Peyer's patch (tissue), 4 donors: ENCODE results near the gene TYW1. TPM values are rescaled to one million over a fixed set of nuclear protein-coding genes. Genes with fewer than 3 reads are reported as not detected.
"Not testable (repeated sequence)": the region's sequence is repeated elsewhere in the genome, so short reads cannot be mapped to it uniquely, and the experiment has no call there.

Experiments used
- DNase-seq, 3 donors: peaks; one replicate each; pipeline ENCODE4 v3.0.0-alpha.2; 2017 to 2019
- H3K27ac ChIP-seq, 4 donors: fragments of 200-600 bp; sonication (generic); one replicate each; pipeline ENCODE4 v1.5.1; 2016 to 2019
- H3K27me3 ChIP-seq, 2 donors: fragments of 200-600 bp; sonication (generic); one replicate each; pipeline ENCODE4 v1.5.1; 2019
- H3K36me3 ChIP-seq, 3 donors: fragments of 200-600 bp; sonication (generic); one replicate each; pipeline ENCODE4 v1.5.1; 2016 to 2019
- H3K4me1 ChIP-seq, 4 donors: fragments of 200-600 bp; sonication (generic); one replicate each; pipeline ENCODE4 v1.5.1; 2016 to 2019
- H3K4me3 ChIP-seq, 4 donors: fragments of 200-600 bp; sonication (generic); 1 replicate in 3 of 4; 2 replicates in 1 of 4; pipeline ENCODE4 v1.5.1; 2016 to 2019; ENCODE audit warnings: mild to moderate bottlenecking in 1 of 4
- H3K9me3 ChIP-seq, 4 donors: fragments of 200-600 bp; sonication (generic); one replicate each; pipeline ENCODE4 v1.5.1; 2016 to 2019; ENCODE audit warnings: mild to moderate bottlenecking in 1 of 4
- total RNA-seq, 4 donors: library from RNA; depleted of rRNA; stranded (reverse); fragments of >200 nt; gene quantifications; one replicate each; pipeline ENCODE4 v1.1.0, GENCODE V29; 2016

Gene TYW1
- total RNA-seq, 4 donors from 2014 or later: 15.1 to 69.3 (median 27.0) TPM

DNA sequence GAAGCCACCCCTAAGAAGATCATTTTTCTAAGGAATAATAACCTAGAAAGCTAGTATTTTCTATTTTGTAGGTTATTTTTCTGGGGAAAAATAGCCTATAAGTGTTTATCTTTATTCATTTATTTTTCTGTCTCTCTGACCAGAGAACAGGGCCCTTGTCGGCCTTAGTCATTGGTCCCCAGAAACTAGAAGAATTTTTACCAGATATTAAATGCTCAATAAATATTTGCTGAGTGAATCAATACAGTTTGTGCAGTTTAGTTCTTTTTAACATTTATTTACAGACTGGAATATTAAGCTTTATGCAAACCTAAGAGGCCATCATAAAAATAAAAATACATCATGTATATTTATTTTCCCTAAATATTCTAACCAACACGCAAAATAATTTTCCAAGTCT, 144.4 kb downstream of the TYW1 start:
- H3K27ac ChIP-seq, H3K4me3 ChIP-seq, H3K4me1 ChIP-seq, H3K36me3 ChIP-seq, DNase-seq, H3K9me3 ChIP-seq, H3K27me3 ChIP-seq: not testable (repeated sequence)

DNA sequence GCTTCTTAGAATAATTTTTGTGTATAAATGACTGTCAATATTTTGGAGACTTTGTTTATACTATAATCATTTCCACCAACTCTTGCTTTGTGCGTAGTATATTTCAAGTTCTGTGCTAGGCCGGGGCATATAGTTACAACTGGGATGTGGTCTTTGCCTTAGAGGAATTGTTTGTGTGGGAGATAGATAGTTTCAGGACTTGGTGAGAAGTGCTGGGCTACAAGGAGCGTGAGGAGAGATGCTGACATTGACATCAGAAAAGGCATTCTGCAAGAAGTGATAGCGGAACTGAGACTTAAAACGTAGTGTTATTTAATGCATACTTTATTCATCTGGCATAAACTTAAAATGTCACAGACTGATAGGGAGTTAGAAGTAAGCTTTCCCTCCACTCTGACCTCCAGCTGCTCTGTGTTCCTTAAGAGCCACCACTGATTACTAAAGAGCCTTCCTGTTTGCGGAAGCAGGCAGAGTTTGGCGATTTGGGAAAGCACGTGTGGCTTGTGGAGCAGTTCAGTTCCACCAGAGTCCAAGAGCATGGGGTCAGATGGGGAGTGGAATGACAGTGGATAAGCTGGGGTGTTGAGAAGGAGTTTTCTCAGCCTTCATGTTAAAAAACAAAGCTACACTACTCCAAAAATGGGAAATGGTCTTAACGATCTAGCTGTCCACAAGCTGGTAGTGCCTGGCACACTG, 146.6 kb downstream of the TYW1 start:
- not testable (repeated sequence) for H3K4me1 ChIP-seq, DNase-seq, H3K36me3 ChIP-seq, H3K9me3 ChIP-seq, H3K4me3 ChIP-seq, H3K27me3 ChIP-seq
- H3K27ac ChIP-seq: peak overlapping the region in 1 of 4 donors; percentile 47

DNA sequence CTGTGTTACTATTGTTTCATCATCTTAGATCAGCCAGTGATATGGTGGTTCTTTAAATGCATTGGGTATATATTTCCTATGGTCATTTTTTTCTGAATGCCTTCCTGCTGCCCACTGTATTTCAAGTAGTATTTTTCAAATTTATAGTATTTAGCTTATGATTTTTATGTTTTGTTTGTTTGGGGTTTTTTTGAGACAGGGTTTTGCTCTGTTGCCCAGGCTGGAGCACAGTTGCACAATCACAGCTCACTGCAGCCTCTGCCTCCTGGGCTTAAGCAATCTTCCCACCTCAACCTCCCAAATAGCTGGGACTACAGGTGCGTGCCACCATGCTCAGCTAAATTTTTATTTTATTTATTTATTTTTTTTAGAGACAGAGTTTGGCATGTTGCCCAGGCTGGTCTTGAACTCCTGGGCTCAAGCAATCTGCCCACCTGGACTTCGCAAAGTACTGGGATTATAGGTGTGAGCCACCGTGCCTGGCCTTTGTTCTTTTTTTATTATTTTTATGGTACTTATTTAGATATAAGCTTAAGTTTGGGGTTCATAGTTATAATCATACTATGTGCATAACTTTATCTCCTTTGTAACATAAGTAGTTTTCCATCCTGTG, 149.1 kb downstream of the TYW1 start:
- not testable (repeated sequence) for H3K9me3 ChIP-seq, H3K4me1 ChIP-seq, H3K36me3 ChIP-seq, DNase-seq, H3K4me3 ChIP-seq, H3K27me3 ChIP-seq, H3K27ac ChIP-seq

DNA sequence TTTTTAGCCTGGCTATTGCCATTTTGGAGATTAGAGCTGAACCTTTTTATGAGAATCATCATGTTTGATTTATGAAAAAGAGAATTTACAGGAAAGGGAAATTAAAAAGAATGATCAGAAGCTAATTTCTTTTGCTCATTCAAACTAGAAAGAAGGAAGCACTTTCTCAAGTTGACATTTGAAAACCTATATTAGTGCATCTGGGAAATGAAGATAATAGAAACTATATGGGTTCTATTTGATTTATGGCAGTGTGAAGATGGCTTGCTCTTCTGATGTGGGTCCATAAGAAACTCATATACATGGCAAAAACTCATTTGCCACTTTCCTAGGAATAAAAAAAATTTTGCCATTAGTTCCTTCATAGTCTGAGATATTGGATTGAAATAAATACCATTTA, 152.5 kb downstream of the TYW1 start:
- DNase-seq, H3K36me3 ChIP-seq, H3K4me1 ChIP-seq, H3K9me3 ChIP-seq, H3K27ac ChIP-seq, H3K27me3 ChIP-seq, H3K4me3 ChIP-seq: not testable (repeated sequence)

DNA sequence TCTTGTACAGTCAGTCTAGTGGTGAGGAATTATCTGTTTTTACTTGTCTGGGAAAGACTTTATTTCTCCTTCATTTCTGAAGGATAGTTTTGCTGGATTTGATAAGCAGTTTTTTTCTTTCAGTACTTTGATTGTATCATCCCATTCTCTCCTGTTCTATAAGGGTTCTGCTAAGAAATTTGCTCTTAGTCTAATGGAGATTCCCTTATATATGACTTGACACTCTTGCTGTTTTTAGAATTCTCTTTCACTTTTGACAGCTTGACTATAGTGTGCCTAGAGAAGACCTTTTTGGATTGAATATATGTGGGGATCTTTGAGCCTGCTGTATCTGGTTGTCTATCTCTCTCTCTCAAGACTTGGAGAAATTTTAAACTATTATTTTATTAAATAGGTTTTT, 157.7 kb downstream of the TYW1 start:
- not testable (repeated sequence) for H3K27ac ChIP-seq, H3K4me1 ChIP-seq, H3K27me3 ChIP-seq, DNase-seq, H3K9me3 ChIP-seq, H3K4me3 ChIP-seq, H3K36me3 ChIP-seq

DNA sequence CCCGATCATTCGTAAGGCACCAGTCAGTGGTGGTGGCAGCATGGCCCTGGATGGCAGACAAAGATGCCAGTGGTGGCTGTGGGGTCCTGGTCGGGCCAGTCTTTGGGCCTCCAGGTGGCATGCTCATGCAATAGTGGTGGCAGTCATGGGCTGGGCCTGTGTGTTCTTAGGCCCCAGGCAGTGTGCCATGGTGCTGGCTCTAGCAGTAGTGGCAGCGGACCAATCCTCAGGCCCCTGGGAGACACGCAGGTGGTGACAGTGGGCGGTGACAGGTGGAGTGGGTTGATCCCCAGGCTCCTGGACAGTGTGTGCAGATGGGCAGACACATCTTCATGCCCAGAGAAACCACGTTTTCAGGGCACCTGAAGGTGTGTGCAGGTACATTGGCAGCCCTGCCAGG, 159.4 kb downstream of the TYW1 start:
- H3K4me1 ChIP-seq, H3K36me3 ChIP-seq, H3K4me3 ChIP-seq, DNase-seq, H3K27me3 ChIP-seq, H3K27ac ChIP-seq, H3K9me3 ChIP-seq: not testable (repeated sequence)

DNA sequence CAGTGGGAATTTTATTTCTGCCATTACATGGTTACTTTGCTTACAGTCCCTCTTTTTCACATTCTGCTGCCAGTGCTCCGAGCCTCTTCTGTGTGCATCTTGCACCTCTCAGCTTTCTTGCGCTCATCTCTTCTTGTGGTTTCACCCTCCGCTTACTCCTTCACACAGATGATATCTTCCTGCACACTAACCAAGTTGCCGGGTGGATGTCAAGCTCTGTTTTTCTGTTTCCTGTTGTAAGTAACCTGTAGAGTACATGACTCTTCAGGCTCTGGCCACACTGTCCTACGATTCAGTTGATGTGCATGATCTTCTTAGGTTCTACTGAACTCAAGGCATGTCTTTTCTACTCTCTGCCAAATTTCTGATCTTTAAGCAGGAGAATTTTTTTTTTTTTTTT, 166.7 kb downstream of the TYW1 start:
- not testable (repeated sequence) for H3K36me3 ChIP-seq, H3K4me3 ChIP-seq, H3K4me1 ChIP-seq, H3K27ac ChIP-seq, H3K27me3 ChIP-seq, H3K9me3 ChIP-seq
- peak in 2 of 3 donors; percentile 22 to 61 for DNase-seq

DNA sequence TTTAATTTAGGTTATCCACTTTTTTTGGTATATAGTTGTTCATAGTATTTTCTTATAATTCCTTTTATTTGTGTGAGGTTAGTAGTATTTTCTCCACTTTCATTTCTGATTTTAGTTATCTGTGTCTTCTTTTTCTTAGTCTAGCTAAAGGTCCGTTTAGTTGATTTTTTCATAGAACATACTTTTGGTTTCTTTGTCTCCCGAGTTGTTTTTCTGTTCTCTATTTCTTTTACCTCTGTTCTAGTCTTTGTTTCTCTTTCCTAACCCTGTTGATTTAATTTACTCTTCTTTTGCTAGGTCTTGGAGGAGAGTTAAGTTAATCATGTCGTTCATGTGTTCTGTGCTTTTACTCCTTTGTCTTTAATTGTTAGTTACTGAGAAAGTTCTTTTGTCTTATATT, 174.5 kb downstream of the TYW1 start:
- H3K4me3 ChIP-seq, H3K9me3 ChIP-seq, DNase-seq, H3K27me3 ChIP-seq, H3K27ac ChIP-seq, H3K4me1 ChIP-seq, H3K36me3 ChIP-seq: not testable (repeated sequence)

DNA sequence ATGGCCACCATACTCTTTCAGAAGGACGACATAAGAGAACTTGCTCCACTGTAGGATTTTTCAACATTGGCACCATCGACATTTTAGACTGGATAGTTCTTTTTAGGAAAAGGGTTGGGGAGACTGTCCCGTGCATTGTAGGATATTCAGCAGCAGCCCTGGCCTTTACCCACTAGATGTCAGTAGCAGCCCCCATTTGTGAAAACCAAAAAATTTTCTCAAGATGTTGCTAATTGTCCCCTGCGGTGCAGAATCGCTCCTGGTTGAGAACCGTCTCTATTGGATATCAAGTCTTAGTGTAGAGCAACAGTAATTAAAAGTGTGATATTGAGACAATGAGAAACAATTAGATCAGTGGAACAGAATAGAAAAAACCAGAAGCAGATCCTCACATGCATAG, 180.1 kb downstream of the TYW1 start:
- H3K36me3 ChIP-seq, H3K27me3 ChIP-seq, H3K4me1 ChIP-seq, H3K9me3 ChIP-seq, DNase-seq, H3K4me3 ChIP-seq, H3K27ac ChIP-seq: not testable (repeated sequence)

DNA sequence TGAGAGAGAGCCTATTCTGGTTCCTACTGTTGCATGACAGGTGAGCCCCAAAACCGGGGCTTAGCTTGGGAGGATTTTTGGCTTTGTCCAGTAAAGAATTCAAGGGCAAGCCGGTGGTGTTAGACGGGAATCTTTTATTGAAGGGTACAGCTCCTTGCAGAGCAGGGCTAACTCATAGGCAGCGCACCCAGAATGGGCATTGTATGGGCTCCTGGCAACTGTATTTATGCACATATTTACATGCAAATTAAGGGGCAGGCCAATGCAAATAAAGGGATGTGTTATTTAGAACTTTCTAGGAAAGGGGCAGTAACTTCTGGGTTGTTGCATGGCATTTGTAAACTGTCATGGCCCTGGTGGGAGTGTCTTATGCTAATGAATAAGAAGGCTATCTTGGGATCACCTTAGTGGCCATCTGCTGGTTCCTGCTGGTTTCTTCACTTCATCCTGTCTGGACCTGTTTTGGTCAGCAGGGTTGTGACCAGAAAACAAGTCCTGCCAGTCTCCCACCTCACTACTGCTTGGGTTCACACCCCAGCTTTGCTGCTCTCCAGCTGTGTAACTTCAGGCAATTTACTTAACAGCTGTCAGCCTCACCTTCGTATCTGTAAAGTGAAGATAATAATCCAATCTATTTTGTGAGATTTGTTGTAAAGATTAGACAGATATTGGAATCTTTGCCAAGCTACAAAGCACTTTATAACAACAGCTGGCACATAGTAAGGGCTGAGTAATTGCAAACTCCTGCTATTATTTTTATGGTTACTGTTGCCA, 182.5 kb downstream of the TYW1 start:
- H3K36me3 ChIP-seq, H3K9me3 ChIP-seq, H3K27me3 ChIP-seq, H3K27ac ChIP-seq, DNase-seq, H3K4me3 ChIP-seq, H3K4me1 ChIP-seq: not testable (repeated sequence)

DNA sequence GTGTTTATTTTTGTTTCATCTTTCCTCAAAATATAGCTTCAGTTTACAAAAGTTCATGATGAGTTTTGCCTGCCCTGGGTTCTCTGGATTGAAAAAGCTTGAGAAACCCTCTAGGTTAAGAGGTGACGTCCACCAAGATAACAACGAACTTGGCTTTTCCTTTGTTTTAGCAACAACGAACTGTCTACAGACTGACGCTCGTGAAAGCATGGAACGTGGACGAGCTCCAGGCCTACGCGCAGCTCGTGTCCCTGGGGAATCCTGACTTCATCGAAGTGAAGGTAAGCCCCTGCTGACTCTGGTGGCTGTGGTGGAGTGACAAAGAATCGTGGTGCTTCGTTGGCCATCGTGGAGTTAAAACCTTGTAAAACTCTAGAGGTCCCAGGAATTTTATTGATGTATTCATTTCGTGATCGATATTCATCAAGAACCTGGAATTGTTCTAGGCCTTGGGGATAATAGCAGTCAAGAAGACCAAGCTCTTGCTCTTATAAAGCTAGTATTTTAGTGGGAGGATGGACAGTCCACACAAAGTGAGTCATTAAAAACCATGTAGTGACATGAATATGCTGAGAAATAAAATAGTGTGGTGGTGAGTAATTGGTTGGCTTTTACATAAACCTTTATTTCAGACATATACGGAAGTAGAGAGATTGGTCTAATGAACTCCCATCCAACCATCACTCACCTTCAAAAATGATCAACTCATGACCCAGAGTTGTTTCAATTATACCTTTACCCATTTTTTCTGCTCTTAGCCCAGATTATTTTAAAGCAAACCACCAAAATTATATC, 186.5 kb downstream of the TYW1 start:
- H3K9me3 ChIP-seq, H3K36me3 ChIP-seq, DNase-seq, H3K4me1 ChIP-seq, H3K27ac ChIP-seq, H3K27me3 ChIP-seq, H3K4me3 ChIP-seq: not testable (repeated sequence)

DNA sequence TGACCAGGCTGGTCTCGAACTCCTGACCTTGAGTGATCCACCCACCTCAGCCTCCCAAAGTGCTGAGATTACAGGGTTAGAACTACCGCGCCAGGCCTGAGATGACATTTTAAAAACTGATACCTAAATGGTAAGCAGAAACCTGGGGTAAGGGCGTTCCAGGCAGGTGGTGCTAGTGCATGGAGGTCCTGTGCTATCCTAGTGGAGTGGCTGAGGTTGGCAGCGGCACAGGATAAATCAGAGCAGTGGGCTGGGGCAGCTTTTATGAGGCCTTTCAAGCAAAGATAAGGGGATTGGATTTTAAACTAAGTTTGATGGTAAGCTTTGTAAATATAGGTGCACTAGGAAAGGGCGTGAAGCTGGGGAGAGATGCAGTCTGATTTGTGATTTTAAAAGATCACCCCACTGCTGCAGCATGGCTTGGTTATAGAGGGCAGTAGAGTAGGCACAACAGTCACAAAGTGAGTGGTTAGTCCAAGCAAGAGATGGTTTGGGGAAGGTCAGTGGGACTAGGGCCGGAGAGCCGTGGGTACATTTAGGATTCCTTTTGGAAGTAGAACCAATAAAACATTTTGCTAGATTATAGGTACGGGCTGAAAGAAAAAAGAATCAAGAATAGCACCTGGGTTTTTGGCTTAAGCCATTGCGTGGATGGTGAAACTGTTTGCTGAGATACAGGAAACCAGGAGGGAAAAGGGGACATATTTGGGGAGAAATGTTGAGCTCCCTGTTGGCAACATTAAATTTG, 188.5 kb downstream of the TYW1 start:
- not testable (repeated sequence) for H3K9me3 ChIP-seq, DNase-seq, H3K27me3 ChIP-seq, H3K27ac ChIP-seq, H3K4me1 ChIP-seq, H3K4me3 ChIP-seq, H3K36me3 ChIP-seq

DNA sequence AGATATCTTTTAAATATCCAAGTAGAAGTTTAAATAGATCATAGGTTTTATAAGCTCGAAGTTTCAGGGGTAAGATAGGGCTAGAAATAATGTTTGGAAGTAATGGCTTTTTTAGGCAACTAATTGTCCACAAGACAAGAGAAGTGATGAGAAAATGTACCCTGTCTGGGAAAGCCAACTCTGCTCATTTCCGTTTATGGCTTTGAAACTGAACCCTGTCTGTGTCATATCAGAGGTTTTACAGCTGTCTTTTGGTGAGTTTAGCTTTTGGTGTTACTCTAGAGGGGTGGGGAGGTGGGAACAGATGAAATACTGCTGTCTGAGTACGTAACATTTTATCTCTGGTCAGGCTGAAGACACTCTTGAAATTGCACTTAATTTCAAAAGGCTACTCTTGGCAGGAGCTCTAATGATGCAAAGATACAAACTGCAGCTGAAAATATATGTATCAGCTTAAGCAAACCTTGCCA, 189.1 kb downstream of the TYW1 start:
- not testable (repeated sequence) for H3K4me1 ChIP-seq, H3K36me3 ChIP-seq, DNase-seq, H3K9me3 ChIP-seq, H3K27ac ChIP-seq, H3K4me3 ChIP-seq, H3K27me3 ChIP-seq

DNA sequence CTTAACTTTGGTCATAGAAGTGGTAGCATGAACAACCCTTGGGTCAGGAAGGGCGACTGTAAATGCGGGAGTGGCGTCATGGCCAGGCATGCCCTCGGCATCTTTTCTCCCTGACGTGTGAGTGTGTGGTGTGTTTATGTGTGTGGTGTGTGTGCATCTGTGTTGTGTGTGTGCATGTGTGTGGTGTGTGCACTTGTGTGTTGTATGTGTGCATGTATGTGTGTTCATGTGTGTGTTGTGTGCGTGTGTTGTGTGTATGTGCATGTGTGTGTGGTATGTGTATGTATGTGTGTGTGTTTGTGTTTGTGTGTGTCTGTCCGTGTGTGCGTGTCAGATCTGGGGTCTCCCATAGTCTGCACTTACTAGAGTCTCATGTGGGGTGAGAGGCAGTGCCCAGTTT, 192.5 kb downstream of the TYW1 start:
- DNase-seq, H3K27me3 ChIP-seq, H3K4me3 ChIP-seq, H3K27ac ChIP-seq, H3K4me1 ChIP-seq, H3K36me3 ChIP-seq, H3K9me3 ChIP-seq: not testable (repeated sequence)
